Dedifferentiated amniotic fluid mesenchymal stem cell (primary cell): ENCODE results near the gene ZFYVE27.

Experiments used
- DNase-seq: peaks from one replicate; pipeline ENCODE4 v3.0.0-alpha.2; 2016; ENCODE audit errors: extremely low spot score

ZFYVE27 gene

DNA sequence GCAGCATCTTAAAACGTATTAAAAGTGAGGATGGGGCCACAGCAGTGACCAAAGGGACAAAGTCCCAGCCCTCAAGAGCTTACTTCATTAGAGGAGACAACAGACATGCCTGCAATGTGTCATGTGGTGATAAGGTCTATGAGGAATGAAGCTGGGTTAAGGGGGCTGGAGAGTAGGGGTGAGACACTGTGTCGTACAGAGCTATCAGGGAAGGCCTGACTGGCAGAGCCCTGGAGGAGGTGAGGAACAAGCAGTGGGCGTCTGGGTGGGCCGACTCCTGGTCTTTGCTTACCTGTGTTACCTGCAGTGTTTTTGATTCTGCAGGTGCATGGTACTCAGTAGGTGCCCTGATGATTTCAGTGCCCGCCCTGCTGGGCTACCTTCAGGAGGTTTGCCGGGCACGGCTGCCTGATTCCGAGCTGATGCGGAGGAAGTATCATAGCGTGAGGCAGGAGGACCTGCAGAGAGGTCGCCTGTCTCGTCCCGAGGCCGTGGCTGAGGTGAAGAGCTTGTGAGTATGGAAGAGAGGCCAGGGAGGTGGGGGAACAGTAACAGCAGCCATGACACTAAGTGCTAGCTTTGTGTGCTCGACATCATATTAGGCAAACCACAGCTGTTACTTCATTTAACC lies 7.6 kb downstream of the ZFYVE27 start:
- DNase-seq = no peak

DNA sequence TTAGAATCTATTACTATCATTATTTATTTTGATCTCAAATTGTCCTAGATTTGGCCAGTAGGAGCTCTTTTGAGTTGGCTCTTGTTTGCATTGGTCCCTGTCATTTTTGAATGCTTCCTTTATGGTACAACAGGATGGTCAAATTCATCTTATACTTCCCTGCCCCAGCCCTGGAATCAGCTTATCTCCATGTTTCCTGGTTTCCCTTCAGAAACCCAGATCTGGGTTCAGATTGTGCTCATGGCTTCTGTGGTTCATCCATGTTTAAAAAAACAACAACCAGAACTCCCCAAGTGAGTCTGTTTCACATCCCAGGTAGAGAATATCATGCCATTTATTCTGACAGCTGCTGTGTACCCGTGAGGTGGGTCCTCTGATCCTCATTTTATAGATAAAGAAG lies 10.6 kb downstream of the ZFYVE27 start:
- no peak for DNase-seq

DNA sequence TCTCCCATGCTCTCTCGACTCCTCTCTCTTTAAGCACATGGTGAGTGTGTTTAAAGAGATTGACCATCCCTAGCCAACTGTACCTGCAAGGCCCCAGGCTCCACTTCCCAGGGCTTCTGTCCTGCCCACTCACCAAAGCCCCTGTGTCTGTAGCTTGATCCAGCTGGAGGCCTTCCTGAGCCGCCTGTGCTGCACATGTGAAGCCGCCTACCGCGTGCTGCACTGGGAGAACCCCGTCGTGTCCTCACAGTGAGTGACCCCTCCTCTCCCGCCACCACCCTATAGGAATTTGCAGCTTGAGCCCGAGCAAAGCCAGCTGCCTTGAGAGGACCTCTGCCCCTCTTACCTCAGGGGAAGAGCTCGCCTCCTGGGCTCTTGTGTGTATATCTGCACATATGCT lies 11.2 kb downstream of the ZFYVE27 start:
- no peak for DNase-seq

DNA sequence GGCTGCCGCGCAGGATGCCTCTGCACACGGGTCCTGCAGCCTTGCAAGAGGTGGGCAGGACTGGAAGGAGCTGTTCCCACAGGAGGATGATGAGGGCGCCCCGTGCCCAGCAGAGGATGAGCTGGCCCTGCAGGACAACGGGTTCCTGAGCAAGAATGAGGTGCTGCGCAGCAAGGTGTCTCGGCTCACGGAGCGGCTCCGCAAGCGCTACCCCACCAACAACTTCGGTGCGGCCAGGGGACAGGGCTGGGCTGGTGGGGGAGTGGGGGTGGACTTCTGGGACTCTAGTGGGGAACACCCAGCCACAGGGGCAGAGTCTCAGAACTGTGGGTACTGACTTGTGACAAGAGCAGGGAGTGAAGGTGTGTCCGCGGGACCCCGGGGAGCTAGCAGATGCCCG lies 16.0 kb downstream of the ZFYVE27 start:
- no peak for DNase-seq

DNA sequence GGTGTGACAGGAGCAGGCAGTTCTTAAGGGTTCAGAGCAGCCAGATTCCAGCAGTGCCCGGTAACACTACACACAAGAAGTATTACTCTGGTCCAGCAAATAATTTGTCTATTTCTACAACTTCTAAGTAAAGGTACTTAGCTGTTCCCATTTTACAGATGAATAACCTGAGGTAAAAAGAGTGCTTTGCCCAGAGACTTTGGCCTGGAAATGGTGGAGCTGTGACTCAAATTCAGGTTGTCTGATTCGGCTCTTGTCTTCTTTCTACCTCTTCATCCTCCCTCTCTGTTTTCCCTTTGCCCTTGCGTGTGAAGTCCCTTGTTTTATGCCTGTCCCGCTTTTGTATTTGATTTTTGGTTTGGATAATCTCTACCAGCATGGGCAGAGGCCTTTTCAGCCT lies 17.8 kb downstream of the ZFYVE27 start:
- no peak for DNase-seq

DNA sequence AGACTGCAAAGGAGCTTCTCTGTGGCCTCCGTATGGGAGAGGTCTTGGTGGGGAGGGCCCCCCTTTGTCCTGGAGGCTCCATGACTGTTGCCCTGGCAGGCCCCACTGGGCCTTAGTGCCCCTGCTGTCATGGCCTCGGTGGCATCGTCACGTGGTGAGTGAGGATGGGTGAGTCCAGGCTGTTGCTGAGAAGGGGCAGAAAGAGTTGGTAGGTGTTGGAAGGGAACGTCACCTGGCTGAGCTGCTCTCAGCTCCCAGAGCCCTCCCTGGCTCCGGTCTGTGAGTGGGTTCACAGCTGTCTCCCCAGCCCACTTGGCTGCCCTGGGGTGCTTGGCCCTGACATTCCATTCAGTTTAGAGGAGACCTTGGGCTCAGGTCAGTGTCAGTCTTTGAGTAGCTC lies 18.8 kb downstream of the ZFYVE27 start:
- no peak for DNase-seq

DNA sequence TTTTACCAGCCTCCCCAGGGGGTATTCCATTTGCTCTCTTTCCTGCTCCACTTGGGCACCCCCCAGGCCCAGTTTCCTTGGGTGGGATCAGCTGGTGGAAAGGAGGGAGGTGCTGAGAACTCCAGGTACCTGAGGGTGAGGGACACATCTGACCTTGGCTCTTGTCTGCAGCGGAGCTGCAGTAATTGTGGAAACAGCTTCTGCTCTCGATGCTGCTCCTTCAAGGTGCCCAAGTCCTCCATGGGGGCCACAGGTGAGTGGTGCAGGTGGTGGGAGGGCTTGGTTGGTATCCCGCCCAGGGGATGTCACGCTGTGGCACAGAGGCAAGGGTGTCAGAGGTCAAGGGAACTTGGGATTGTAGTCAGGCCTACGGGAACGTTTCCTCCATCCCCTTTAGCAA lies 20.5 kb downstream of the ZFYVE27 start:
- no peak for DNase-seq

DNA sequence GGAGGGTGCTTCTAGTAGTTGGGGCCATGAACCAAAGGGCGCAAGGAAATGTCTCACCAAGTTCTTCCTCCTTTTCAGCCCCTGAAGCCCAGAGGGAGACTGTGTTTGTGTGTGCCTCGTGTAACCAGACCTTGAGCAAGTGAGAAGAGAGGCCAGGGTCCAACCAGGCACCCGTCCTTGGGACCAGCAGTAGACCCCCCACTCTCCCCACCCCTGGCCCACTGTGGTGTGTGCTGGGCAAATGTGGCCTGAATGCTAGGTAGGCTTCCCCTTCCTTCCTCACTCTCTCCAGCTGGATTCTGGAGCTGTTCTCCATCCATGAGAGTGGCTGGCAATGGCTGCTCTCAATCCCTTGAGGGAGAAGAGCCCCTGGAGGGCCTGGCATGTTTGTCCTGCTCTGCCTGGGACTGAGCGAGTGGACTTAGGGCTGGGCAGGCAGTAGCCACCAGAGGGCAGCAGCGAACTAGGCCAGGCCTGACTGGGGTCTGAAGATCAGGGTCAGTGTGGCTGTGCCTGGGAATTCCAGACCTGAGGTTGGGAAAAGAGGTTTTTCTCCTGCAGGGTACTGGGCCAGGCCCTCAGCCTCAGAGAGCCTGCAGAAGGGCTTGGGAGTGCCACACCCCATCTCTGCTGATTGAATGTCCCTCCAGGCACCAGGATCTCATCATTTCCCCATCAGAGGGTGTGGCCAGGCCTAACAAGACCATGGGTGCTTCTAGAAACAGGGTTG lies 22.4 kb downstream of the ZFYVE27 start:
- DNase-seq = peak; percentile 28

DNA sequence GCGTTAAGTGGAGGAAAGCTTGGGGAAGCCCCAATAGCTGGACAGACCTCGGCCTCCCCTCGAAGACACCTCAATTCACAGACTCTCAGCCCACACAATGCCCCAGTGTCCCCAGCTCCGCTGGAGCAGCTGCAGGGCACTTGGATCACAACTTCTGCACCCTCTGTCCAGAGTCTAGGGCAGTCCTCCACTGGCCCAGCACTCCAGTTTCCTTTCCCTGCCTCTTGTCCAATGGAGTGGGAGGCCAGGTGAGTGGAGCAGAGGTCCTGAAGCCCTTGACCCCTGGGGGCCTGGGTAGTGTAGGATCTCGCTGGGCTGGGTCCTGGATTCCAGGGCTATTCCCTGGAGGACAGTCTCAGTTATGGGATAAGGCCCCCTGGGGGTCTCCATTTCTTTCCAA lies 23.0 kb downstream of the ZFYVE27 start:
- no peak for DNase-seq

DNA sequence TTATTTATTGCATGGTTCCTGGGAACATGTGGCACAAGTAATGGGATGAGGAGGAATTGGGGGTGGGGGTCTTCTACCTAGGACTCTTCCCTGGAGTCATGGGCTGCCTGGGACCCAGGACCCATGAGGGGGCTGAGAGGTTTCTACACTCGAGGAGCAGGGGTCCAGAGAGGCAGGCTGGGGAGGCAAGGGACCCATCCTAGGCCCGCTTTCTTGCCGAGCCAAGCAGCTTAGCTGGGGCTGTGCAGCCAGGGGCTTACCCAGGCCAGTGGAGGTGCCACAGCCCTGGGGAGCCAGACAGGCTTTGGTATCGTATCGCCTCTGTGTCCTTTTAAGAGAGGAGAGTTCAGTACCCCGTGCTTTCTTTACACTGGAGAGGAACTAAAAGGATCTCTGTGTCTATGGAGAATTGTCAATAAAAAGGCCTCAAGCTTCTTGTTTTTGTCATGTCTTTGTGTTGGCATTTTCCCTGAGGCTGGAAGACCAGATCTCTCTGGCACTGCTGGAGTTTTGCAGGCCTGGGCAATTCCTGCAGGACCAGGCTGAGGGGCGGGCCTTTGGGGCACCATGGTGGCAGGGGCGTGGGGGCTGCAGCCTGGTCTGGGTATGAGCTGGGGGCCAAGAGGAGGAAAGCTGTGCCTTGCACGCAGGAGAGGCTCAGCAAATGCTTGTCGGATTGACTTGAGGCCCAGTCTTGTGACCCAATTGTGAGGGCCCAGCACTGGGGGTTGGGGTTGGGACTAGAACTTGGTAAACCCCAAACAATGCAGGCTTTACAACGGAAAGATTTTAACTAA lies 23.7 kb downstream of the ZFYVE27 start:
- DNase-seq = no peak

DNA sequence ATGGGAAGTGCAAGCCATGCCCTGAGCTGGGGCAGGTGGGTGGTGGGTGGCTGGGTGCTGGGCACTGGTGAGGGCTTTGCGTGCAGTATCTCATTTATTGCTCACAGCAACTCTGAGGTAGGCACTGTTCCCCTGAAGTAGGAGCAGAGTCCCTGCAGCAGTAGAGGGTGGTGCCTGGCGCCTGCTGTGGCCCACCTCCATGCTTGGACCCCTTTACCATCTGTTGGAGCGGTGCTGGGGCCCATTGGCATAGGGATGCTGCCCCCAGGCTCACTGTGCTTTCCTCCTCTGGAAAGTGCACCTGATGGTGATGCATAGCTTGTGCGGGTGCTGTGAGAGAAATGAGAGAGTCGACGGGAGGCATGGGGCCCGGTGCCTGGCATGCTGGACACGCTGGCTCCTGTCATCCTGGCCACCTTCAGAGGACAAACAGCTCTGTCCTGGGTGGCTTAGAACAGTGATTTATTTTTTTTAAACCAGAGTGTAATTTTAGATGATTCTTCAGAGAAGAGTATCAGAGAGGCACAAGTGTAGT lies 24.5 kb downstream of the ZFYVE27 start:
- DNase-seq = no peak

DNA sequence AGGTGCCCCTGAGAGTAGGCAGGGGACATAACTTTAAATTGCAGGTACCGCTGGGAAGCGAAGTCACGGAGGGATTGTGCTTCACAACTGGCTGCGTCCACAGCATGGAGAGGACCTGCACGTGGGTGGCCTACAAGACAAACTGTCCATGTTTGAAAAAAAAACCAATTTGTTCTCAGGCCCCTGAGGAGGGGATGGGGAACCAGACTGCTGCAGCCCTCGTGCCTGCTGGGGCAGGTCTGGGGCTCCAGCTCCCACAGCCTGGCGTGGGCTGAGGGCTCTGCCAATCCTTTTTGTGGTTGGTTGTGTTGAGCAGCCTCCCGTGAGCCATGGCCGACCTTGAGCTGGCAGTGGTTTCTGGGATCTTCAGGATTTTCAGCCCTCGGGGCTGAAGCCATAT lies 25.1 kb downstream of the ZFYVE27 start:
- DNase-seq = no peak

DNA sequence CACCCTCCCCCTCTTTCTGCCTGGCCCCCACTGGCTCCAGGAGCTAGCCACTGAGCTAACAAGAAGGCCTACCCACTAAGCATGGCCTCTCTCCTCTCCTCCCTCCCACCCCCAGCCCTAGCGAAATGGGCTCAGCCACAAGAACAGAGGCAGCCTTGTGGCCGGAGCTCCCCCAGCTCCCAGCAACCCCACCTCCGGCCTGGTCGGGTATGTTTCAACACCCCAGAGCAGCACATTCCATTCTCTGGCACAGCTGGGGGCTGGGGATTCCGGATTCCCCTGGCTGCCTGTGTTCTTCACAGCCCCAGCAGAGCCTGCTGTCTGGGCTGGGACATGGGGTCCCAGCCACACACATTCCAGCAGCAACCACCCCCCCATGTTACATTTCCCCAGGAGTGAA lies 25.9 kb downstream of the ZFYVE27 start:
- no peak for DNase-seq

DNA sequence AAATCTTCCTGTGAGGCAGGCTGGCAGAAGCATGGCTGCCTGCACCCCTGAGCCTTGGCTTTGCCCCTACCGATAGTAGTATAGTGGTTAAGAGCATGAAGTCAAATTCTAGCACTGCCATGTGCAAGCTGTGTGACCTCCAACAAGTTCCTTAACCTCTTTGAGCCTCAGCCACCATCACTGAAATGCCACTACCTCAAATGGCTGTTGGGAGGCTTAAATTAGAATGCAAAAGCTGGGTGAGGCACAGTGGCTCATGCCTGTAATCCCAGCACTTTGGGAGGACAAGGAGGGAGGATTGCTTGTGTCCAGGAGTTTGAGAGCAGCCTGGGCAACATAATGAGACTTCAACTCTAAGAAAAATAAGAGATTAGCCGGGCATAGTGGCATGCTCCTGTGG lies 26.5 kb downstream of the ZFYVE27 start:
- no peak for DNase-seq

DNA sequence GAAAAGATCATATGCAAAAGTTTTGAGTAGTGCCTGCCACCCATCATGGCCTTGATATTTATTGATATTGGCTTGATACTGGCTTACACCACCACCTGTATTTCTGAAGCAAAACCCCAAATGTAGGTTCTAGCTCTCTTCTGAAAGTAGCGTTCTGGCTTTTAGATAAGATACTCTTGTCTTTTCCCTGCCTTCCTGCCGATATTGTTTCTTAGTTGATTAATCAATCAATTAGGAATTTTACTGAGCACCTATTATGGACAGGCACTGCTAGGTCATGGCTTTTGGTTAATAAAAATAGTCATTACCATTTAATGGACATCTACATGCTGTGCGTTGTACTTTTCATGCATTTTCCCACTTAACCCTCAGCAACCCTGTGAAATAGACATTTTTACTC lies 27.0 kb downstream of the ZFYVE27 start:
- DNase-seq = no peak

DNA sequence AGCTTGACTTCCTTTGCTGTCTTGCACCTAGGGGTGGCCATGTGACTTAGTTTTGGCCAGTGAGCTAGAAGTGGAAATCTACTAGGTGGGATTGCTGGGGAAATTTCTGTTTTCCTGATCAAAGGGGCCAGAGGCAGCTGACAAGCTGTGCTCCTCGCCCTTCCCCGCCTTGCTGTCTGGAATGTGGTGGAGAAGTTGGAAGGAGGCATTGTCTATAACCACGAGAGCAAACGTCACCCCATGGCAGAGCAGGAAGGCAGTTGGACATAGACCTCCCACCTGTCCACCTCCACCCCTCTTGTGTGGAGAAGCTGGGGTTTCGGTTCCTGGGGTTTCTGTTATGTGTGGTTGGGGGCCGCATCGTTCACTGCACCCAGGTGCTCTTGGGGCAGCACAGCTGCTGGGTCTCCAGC lies 27.6 kb downstream of the ZFYVE27 start:
- no peak for DNase-seq

DNA sequence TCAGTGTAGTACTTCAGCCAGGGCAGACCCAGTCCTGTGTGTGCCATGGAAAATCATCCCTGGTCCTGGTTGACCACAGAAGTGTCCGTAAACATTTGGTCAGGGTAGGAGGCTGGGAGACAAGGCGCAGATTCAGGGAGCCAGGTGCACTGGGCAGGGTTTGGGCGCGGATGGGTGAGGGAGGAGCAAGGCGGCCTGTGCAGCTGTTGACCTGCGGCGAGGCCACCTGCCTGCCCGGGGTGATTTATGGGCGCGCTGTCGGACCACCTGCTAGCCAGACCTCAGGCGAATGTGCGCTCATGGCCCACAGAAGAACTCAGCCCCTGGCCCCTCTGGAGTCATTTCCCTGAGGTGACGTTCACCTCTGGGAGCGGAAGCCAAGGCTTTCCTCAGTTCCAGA lies 28.3 kb downstream of the ZFYVE27 start:
- no peak for DNase-seq

DNA sequence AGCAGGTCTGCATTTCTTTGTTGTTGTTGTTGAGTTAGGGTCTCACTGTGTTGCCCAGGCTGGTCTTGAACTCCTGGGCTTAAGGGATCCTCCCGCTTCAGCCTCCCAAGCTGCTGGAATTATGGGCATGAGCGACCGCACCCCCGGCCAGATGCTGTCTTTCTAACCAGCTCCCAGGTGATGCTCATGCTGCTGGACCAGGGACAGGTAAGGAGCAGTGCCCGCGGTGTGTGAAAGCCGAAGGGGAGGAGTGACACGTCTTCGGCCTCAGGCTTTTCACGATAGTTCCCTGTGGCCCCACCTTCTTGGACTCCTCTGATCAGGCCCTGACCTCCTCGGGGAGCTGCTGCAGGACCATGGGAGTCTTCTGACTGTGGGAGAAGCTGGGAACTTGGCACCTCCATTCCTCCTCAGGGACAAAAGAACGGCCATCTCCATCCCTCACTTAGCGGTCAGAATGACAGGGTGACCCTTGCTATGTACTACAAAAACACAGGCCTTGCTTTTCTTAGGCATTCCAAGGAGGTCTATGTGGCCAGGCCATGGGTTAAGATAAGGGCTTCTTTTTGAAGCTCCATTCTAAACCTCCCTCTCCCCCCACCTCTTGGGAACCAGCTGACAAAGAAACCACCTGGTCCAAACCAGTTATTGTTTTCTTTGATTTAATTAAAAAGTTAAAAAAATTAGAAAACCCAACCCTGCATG lies 29.3 kb downstream of the ZFYVE27 start:
- no peak for DNase-seq

DNA sequence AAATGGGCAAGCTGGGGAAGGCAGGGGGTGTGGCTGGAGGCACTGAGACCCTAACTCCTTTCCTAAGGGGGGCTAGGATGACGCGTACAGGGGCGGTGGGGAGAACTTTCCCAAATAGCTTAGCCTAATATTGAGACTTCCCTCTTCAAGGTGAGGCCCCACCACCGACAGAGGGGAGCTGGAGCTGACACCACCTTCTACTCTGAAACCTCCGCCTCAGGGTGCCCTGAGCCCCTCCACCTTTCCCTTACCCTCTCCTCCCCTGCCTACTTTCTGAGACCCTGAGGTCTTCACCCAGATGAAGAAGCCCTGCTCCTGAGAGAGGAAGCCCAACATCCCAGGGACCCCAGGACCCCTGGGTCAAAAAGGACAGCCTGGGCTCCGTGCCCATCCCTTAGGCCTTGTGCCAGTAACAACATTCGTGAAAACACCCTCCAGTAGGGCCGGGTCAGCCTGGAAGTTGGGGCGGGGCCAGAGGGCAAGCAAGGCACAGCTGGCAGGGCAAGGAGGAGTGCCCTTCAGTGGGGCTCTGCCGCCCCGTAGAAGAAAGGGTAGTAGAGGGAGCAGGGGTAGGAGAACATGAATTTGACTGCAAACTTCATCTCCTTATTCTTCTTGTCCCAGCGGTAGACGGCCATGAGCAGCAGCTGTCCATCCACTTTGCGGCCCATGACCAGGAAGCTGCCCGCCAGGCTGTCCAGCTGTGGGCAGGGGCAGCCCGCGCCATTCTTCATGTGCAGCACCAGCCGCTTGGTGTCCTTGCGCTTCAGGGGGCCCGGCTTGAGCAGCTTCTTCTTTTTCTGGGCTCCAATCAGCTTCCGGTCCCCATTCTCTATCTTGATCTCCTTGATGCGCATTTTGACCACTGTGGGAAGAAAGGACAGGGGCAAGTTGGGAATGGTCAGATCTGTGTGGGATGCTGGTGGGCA lies 30.3 kb downstream of the ZFYVE27 start:
- no peak for DNase-seq

DNA sequence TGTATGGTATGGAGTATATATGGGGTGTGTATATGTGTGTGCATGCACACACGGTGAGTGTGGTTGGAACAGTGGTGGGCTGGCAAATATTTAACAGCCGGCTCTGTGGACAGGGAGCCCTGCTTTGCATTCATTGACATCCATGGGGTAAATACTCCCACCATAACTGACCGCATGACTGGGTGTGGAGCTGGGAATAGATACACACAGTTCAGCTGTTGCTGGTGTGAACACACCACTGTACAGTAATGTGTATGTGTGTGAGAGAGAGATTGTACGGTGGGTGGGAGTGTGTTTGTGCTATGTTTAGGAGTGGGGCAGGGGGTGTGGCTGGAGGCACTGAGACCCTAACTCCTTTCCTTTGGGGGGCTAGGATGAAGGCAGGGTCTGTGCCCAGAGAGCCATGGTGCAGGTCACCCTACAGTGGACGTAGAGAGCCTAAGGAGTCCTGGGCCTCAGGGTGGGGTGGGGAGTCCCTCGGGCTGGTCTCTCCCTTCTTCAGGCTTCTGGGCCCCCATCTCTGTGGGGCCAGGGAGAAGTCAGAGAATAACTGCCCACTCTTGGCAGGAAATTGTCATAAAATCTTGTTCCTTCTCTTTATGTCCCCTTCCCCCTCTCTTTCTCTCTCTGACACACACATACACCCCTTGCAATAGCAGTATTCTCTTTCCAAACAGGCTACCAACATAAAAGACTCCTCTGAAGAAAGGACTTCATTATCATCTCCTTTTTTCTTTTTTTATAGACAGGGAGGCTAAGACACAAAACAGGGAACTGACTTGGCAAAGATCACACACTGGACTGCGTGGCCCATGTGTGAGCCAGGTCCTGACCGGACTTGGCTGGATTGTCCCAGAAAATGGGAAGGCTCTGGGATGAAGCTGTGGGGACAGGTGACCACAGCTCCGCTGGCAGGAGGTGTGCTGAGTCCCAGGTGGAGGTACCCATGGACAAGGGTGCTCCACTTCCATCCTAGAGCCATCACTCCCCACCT lies 31.7 kb downstream of the ZFYVE27 start:
- DNase-seq = no peak
